Measurements from ENCODE around the gene OR5AP2.
"Not testable (repeated sequence)": the region's sequence is repeated elsewhere in the genome, so short reads cannot be mapped to it uniquely, and the experiment has no call there.

The OR5AP2 gene

DNA sequence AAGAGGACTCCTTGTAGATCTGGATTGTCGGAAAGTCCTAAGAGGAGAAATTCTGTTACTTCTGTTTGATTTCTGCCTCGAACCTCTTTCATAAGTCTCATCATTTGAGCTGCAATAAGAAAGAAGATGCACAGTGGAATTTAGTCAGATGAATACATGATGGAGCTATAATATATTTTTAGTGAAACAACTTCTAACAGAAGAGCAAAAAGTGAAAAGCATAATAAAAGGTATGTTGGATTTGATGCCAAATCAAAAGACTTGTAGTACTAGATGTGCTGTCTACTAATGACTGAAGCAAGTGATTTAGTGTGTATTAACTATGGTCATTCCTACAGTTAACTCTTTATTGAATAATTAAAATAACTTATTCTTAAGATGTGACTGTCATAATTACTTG lies at the start of gene OR5AP2:
Gene OR5AP2 (minus strand): TSS at position 101 of the 400 bp plus-strand sequence. CDS start 0 bp downstream, at position 101.
- no peak for DNase-seq (ENCODE audit: low read depth in 2 of 2, low spot score in 1 of 2)

DNA sequence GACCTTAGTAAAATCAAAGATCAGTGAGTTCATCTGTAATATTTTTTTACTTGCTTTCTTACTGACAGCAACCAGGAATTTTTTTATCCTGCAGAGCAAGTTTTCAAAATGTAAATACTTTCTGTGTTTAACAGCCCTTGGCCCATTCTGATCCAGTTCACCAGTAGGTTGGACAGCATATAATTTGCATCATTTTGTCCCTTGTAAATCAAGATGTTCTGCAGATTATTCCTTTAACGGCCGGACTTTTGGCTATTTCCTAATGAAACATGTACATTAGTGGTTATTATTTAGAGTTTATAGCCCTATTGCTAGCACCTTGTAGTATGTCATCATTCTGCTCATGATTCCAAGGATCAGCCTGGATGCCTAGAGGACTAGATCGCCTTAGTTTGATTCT lies 48.9 kb upstream of the OR5AP2 start:
- DNase-seq (ENCODE audit: low read depth in 2 of 2, low spot score in 1 of 2): not testable (repeated sequence)

DNA sequence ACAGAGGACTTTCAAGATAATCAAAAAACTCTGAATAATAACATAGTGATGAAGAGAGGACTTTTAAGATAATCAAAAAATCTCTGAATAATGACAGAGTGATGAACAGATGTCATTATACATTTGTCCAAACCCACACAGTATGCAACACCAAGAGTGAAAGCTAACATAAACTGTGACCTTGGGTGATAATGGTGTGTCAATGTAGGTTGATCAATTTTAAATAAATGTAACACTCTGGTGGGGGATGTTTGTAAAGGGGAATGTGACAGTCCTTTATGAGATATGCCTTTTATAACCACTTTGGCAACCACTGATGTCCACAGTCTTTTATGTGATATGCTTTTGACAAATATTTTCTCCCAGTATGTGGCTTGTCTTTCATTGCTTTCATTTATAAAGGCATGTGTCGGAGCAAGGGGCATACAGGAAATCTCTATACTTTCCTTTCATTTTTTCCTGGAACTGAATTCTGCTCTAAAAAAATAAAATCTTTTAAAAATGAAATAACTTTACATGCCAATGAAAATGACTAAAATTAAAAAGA lies 46.4 kb upstream of the OR5AP2 start:
- no peak for DNase-seq (ENCODE audit: low read depth in 2 of 2, low spot score in 1 of 2)

DNA sequence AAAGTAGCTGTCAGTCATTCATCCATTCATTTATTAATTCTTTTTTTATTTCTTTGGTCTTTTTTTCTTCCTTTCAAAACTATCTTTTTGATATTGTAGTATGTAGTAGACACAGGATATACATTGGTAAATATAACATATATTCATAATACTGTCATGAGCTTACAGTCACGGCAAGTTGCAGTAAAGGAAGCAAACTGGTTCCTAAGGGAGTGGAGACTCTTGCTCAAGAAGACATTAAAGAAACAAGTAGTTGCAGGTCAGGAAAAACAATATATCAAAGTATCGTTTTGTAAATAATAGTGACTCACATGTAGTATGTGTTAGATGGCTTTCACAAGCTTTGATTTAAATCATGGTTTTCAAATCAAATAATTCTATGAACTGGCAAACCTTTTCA lies 28.7 kb upstream of the OR5AP2 start:
- DNase-seq (ENCODE audit: low read depth in 2 of 2, low spot score in 1 of 2): no peak

DNA sequence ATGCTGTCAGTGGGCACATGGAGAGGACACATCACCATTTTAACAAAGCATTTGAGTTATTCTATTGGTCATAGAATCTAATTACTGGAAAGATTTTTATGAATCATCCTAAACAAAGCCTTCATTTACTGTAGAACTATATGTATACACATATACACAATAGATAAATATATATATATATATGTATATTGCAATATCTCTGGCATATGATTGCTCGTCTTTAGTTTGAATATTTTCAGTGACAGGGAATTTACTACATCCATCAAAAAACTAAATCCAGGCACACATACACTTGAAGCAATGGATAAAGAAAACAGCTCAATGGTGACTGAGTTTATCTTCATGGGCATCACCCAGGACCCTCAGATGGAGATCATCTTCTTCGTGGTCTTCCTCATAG lies 21.1 kb upstream of the OR5AP2 start, which contains the start of gene OR5AR1:
Gene OR5AR1 (plus strand): TSS at position 301 of the 400 bp plus-strand sequence. CDS start 0 bp downstream, at position 301.
- DNase-seq (ENCODE audit: low read depth in 2 of 2, low spot score in 1 of 2): no peak

DNA sequence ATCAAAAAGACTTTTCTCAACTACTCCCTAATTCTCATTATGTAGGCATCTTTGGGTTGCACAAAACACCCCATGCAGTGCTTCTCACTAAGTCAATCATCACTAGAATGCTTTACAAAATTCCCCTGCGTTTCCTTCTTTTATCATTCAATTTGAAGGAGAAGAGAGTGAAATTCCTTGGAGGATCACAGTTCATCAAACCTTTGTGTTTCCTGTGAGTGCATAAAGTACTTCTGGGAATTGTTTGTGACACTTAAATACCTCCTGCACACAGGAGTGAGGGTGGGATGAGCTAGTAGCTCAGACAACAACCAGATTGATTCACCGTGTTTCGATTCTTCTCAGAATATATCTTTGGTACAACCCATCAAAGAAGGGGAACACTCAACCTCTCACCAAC lies 17.5 kb upstream of the OR5AP2 start:
- no peak for DNase-seq (ENCODE audit: low read depth in 2 of 2, low spot score in 1 of 2)

DNA sequence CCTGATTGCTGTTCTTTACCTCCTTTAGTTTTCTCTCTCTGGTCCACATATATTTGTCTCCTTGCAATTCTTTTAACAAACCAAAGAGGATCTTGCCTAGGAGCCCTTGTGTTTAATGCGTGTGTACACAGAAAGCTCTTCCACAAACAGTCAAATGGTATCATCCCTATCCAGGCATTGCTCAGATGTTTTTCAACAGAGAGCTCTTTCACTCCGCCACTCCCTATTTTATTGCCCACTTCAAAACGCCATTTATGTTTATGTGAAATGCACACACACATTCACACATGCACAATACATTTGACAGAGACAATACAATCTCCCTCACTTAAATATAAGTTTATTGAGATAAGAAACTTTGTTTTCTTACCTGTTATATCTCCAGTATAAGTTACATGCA lies 4.7 kb downstream of the OR5AP2 start:
- DNase-seq (ENCODE audit: low read depth in 2 of 2, low spot score in 1 of 2): no peak

DNA sequence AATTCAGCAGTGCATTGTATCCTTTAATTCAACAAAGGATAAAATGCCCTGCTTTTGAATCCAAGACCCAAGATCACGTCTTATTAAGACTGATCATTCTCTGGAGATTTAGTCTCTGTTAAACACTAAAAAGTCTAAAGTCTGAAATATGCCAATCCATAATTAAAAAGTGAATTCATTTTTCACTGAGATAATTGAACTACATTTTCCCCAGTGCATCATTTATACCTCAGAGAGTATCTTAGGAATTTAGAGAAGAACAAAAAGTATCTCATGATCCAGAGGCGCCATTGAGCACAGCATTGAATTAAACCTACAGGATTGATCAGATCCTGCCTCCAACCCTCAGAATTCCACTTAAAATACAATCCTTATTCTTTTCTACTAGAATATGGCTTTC lies 5.4 kb downstream of the OR5AP2 start:
- no peak for DNase-seq (ENCODE audit: low read depth in 2 of 2, low spot score in 1 of 2)

DNA sequence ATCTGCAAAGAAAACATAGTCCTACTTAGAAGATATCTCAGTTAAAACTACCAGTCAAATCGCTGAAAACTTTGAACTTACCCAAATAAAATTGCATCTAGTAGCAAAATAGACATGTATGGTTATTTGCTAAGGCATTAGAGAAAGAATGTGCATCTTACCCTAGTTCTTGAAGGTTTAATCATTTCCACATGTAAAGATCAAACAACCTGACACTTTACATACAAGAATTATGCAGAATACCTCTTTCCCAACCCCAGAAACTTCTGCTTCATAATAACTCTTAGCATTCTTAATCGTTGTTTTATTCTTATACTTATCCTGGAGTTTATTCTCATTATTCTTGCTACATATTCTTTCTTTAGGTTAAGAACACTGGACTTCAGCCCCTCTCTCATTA lies 9.9 kb downstream of the OR5AP2 start:
- no peak for DNase-seq (ENCODE audit: low read depth in 2 of 2, low spot score in 1 of 2)

DNA sequence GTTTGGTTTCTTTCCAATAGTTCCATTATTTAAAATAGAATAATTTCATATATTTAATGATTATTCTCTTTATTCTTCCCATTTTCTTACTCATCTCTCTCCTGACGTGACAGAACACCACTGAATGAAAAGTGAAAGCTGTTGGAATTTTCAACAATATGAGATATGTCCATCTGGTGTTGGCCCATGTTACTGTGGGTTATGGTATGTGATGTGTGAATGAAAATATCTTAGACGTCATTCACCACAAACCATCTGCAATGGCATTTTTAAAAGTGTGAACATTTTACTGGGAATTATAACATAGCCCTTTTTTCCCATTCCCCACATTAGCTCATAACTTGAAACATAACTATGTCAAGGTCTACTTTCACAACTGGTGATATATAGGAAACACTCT lies 16.3 kb downstream of the OR5AP2 start:
- DNase-seq (ENCODE audit: low read depth in 2 of 2, low spot score in 1 of 2): no peak

DNA sequence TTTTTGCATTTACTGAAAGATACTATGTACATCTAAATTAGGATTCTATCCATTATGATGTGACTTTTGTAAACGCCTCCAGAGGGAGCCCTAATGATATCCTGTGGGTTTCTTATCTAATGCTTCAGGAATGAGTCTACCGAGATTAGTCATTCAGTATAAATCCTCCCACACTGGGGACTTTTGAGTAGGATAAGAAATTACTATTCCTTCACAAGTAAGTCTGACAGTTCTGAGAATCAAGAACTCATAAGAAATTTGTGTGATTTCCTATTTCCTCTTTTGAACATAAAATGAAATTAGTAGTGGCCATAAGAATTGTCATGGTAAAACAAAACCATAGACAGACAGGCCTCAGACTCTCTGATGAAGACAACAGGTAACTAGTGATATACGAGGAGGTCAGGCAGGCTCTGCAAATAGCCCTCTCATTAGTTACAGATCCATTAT lies 17.6 kb downstream of the OR5AP2 start:
- DNase-seq (ENCODE audit: low read depth in 2 of 2, low spot score in 1 of 2): no peak

DNA sequence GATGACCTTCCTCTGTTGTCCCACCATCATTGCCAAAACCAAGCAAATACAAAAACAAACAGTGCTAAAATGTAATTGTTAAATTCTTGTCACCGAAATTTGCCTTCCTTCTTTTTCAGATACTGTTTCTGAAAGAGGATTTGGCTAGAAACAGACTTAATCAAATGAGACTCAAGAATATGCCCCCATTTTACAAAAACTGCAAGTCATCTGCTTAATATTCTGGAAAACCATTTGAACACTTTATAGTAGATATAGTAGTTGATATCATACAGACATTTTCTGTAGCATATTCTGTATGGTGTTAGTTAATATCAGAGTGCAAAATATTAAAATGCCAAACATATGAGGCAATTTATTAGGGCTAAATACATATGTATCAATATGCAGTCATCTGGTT lies 31.1 kb downstream of the OR5AP2 start:
- no peak for DNase-seq (ENCODE audit: low read depth in 2 of 2, low spot score in 1 of 2)

DNA sequence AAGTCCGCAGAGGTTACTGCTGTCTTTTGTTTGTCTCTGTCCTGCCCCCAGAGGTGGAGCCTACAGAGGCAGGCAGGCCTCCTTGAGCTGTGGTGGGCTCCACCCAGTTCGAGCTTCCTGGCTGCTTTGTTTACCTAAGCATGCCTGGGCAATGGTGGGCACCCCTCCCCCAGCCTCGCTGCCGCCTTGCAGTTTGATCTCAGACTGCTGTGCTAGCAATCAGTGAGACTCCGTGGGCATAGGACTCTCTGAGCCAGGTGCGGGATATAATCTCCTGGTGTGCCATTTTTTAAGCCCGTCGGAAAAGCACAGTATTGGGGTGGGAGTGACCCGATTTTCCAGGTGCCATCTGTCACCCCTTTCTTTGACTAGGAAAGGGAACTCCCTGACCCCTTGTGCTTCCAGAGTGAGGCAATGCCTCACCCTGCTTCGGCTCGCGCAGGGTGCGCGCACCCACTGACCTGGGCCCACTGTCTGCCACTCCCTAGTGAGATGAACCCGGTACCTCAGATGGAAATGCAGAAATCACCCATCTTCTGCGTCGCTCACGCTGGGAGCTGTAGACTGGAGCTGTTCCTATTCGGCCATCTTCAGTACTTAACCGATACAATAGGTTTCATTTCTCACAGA lies 50.0 kb downstream of the OR5AP2 start:
- not testable (repeated sequence) for DNase-seq (ENCODE audit: low read depth in 2 of 2, low spot score in 1 of 2)
